OCI-LY3 (cell line): ENCODE measurements around the gene U2SURP.

Source experiments
- CTCF ChIP-seq: fragments of 200-600, 300-600 bp; sonication (generic); IDR thresholded peaks from 2 replicates; pipeline ENCODE4 v1.5.1; 2014; ENCODE audit warnings: antibody characterized with exemption, low read length, low read depth
- EZH2phosphoT487 ChIP-seq: fragments of 200-600 bp; shearing (Covaris generic); IDR thresholded peaks from 2 replicates; pipeline ENCODE4 v1.6.1; 2018; ENCODE audit warnings: antibody characterized with exemption, mixed run types, low read depth

GRCh38 chr3:142977399-142977728 is 24.0 kb upstream of the U2SURP start:
- no peak for TF ChIP-seq CTCF
- no peak for TF ChIP-seq EZH2phosphoT487
